Endothelial cell (in vitro differentiated cells): ENCODE measurements around the gene NLRP14. TPM values are rescaled to one million over a fixed set of nuclear protein-coding genes. Genes with fewer than 3 reads are reported as not detected.

Experiments used
- DNase-seq: peaks from one replicate; pipeline ENCODE4 v3.0.0; 2021; ENCODE audit warnings: low spot score
- H3K27ac Mint-ChIP-seq: one replicate; pipeline ENCODE4 v1.8.0; 2021; ENCODE audit warnings: mixed read lengths, inconsistent platforms; ENCODE audit not compliant: unreplicated experiment
- H3K27me3 Mint-ChIP-seq: one replicate; pipeline ENCODE4 v1.8.0; 2021; ENCODE audit warnings: mild to moderate bottlenecking, moderate library complexity, mixed read lengths, inconsistent platforms; ENCODE audit not compliant: unreplicated experiment
- H3K36me3 Mint-ChIP-seq: one replicate; pipeline ENCODE4 v1.8.0; 2021; ENCODE audit warnings: mild to moderate bottlenecking, low read depth, mixed read lengths, inconsistent platforms; ENCODE audit not compliant: unreplicated experiment
- H3K4me1 Mint-ChIP-seq: one replicate; pipeline ENCODE4 v1.8.0; 2021; ENCODE audit warnings: mild to moderate bottlenecking, mixed read lengths, inconsistent platforms; ENCODE audit not compliant: unreplicated experiment
- H3K4me3 Mint-ChIP-seq: one replicate; pipeline ENCODE4 v1.8.0; 2021; ENCODE audit warnings: mild to moderate bottlenecking, mixed read lengths, inconsistent platforms; ENCODE audit not compliant: unreplicated experiment
- H3K9me3 Mint-ChIP-seq: one replicate; pipeline ENCODE4 v1.8.0; 2021; ENCODE audit warnings: mixed read lengths, inconsistent platforms; ENCODE audit not compliant: unreplicated experiment
- long read RNA-seq: library from polyadenylated mRNA; unstranded; transcript quantifications from one replicate; pipeline ENCODE4 v2.0.0, GENCODE V29; 2020; ENCODE audit not compliant: unreplicated experiment
- total RNA-seq: library from RNA; stranded (reverse); fragmentation: NEBNext Ultra II Directional; extraction: Animal tissue kit (Norgen Biotek cat#: 25700); gene quantifications from one replicate; pipeline ENCODE4 v1.2.1, GENCODE V29; 2021; ENCODE audit not compliant: unreplicated experiment
- TF ChIP-seq, protein P1 (sequence below): fragments of 200-600 bp; sonication (generic); IDR thresholded peaks from one replicate; pipeline ENCODE4 v1.5.0; 2021; ENCODE audit warnings: antibody characterized with exemption; ENCODE audit not compliant: unreplicated experiment

NLRP14 gene, protein sequence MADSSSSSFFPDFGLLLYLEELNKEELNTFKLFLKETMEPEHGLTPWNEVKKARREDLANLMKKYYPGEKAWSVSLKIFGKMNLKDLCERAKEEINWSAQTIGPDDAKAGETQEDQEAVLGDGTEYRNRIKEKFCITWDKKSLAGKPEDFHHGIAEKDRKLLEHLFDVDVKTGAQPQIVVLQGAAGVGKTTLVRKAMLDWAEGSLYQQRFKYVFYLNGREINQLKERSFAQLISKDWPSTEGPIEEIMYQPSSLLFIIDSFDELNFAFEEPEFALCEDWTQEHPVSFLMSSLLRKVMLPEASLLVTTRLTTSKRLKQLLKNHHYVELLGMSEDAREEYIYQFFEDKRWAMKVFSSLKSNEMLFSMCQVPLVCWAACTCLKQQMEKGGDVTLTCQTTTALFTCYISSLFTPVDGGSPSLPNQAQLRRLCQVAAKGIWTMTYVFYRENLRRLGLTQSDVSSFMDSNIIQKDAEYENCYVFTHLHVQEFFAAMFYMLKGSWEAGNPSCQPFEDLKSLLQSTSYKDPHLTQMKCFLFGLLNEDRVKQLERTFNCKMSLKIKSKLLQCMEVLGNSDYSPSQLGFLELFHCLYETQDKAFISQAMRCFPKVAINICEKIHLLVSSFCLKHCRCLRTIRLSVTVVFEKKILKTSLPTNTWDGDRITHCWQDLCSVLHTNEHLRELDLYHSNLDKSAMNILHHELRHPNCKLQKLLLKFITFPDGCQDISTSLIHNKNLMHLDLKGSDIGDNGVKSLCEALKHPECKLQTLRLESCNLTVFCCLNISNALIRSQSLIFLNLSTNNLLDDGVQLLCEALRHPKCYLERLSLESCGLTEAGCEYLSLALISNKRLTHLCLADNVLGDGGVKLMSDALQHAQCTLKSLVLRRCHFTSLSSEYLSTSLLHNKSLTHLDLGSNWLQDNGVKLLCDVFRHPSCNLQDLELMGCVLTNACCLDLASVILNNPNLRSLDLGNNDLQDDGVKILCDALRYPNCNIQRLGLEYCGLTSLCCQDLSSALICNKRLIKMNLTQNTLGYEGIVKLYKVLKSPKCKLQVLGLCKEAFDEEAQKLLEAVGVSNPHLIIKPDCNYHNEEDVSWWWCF
- total RNA-seq = 0.13 TPM
- long read RNA-seq = 0 reads

DNA sequence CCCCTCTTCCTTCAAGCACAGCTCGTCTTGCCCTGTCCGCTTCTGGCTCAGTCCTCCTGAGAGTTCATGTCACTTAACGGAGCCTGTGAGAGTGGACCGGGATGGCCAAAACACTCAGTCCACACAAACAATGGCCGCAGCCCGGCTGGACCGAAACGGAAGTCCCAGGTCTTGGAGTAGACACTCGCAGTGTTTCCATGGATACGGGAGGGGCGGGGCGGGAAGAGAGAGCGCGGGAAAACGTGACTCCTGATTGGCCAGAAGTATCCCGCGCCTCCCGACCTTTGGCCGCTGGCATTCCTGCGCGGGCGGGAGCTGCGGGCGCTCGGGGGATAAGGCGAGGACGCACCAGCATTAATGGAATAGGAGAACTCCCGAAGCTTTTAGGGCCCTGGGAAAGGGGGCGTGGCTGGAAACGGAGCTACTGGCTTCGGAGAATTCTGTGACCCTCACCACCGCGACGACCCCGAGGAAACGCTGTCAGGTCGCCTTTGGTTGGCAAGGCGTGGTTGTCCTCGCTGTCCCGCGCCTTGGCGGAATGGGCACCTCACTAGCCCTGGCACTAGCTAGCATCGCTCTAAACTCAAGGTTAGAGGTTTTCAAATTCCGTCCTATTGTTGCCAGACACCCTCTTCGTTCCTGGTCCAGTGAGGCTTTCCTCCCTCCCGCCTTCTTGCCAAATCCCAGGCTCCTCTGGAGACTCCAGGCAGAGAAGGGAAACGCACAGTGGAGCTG is at the start of gene NLRP14, which contains the start of gene ZNF214:
Gene NLRP14, plus strand, starts transcription at position 297 of the 735 bp plus-strand sequence. CDS start 18,108 bp downstream, outside the sequence.
Gene ZNF214, minus strand, starts transcription at position 164 of the 735 bp plus-strand sequence. CDS start 17,511 bp downstream, outside the sequence.
- Mint-ChIP-seq H3K9me3 (no peaks in the 10 kb centered on the region), H3K4me3 (peak within 1 kb of the TSS; percentile 98), H3K27ac (peak within 1 kb of the TSS; percentile 100), H3K4me1 (peaks cover 6% of the 10 kb centered on the region), H3K36me3 (no peaks in the 10 kb centered on the region), H3K27me3 (peaks cover 5% of the 10 kb centered on the region)
- TF ChIP-seq, protein P1, sequence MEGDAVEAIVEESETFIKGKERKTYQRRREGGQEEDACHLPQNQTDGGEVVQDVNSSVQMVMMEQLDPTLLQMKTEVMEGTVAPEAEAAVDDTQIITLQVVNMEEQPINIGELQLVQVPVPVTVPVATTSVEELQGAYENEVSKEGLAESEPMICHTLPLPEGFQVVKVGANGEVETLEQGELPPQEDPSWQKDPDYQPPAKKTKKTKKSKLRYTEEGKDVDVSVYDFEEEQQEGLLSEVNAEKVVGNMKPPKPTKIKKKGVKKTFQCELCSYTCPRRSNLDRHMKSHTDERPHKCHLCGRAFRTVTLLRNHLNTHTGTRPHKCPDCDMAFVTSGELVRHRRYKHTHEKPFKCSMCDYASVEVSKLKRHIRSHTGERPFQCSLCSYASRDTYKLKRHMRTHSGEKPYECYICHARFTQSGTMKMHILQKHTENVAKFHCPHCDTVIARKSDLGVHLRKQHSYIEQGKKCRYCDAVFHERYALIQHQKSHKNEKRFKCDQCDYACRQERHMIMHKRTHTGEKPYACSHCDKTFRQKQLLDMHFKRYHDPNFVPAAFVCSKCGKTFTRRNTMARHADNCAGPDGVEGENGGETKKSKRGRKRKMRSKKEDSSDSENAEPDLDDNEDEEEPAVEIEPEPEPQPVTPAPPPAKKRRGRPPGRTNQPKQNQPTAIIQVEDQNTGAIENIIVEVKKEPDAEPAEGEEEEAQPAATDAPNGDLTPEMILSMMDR = no peak
- peak; percentile 86 for DNase-seq

DNA sequence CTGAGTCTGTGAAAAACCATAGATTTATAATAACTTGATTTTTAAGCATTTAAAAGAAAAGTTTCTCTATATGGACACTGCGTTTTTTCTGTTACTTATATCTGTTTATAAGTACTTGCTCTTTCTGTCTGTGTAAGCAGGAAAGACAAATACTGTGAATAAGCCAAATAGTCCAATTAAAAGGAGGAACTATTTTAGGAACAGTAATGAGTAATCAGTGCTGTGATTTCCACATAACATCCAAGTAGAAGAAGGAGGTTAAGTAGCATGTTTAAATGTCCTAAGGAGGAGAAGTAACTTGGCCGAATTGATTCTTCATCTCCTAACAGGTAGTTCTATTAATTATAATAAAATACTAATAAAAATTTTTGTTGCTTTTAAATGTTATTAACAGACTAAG is 40.9 kb upstream of the NLRP14 start:
- Mint-ChIP-seq H3K4me1 (no peaks in the 10 kb centered on the region), H3K27ac (no peak overlapping the region), H3K9me3 (no peaks in the 10 kb centered on the region), H3K27me3 (no peaks in the 10 kb centered on the region), H3K36me3 (no peaks in the 10 kb centered on the region), H3K4me3 (no peak overlapping the region)
- DNase-seq = no peak
- TF ChIP-seq, protein P1 = no peak

DNA sequence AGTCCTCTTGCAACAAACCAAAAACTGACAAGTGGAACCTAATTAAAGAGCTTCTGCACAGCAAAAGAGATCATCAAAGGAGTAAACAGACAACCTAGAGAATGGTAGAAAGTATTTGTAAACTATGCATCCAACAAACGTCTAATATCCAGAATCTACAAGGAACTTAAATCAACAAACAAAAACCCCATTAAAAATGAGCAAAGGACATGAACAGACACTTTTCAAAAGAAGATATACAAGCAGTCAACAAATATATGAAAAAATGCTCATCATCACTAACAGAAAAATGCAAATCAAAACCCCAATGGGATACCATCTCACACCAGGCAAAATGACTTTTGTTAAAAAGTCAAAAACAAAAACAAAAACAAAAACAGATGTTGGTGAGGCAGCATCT is 33.8 kb upstream of the NLRP14 start:
- TF ChIP-seq, protein P1 = no peak
- Mint-ChIP-seq H3K4me3 (no peak overlapping the region), H3K27me3 (no peaks in the 10 kb centered on the region), H3K36me3 (no peaks in the 10 kb centered on the region), H3K9me3 (no peaks in the 10 kb centered on the region), H3K27ac (no peak overlapping the region), H3K4me1 (no peaks in the 10 kb centered on the region)
- no peak for DNase-seq

DNA sequence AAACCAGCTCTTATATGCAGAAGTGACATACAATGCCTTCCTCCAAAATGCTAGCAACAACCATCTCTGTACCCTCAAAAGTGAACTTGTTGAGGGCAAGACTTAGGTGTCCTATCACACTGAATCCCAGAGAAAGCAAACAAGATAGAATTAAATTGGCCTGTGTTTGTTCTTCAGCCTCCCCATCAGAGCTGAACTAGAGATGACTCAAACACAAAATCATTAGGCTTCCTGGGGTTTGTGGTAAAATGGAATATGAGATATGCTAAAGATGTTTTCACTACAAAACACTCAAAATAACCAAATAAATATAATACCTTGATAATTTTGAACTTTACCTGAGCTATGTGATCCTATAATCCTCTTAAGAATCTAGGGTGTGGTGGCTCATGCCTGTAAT is 31.8 kb upstream of the NLRP14 start:
- TF ChIP-seq, protein P1 = no peak
- H3K27ac Mint-ChIP-seq = no peak overlapping the region
- no peaks in the 10 kb centered on the region for H3K36me3 Mint-ChIP-seq
- H3K4me3 Mint-ChIP-seq = no peak overlapping the region
- H3K9me3 Mint-ChIP-seq = no peaks in the 10 kb centered on the region
- H3K27me3 Mint-ChIP-seq = no peaks in the 10 kb centered on the region
- no peaks in the 10 kb centered on the region for H3K4me1 Mint-ChIP-seq
- DNase-seq = no peak
